GM19395 (cell line): ENCODE results near the gene UBTD1.

Experiments
- ATAC-seq: cut with Tn5 transposase; IDR thresholded peaks from one replicate; pipeline ENCODE4 v1.9.1; 2021; ENCODE audit warnings: mild to moderate bottlenecking, moderate library complexity; ENCODE audit not compliant: unreplicated experiment

UBTD1 gene

GRCh38 chr10:97607095-97607636, 108.4 kb downstream of the UBTD1 start:
- no peak for ATAC-seq

- no peak for ATAC-seq
Measured at GRCh38 chr10:97608991-97609561, 110.4 kb downstream of the UBTD1 start.

GRCh38 chr10:97611473-97611872, 112.7 kb downstream of the UBTD1 start:
- no peak for ATAC-seq

GRCh38 chr10:97612386-97612785, 113.7 kb downstream of the UBTD1 start:
- no peak for ATAC-seq

GRCh38 chr10:97618285-97618684, 119.6 kb downstream of the UBTD1 start:
- no peak for ATAC-seq

GRCh38 chr10:97618733-97619132, 120.0 kb downstream of the UBTD1 start:
- ATAC-seq = no peak
